GM23338 (cell line): Measurements from ENCODE around the gene PPM1F. TPM values are rescaled to one million over a fixed set of nuclear protein-coding genes. Genes with fewer than 3 reads are reported as not detected.

Experiments
- ATAC-seq: fragments of 200-7000 bp; cut with Tn5 transposase; 3 replicates; pipeline ENCODE4 v1.9.1; 2020
- DNase-seq: peaks from one replicate; pipeline ENCODE4 v3.0.0-alpha.2; 2015; ENCODE audit warnings: low spot score
- H2AFZ ChIP-seq: fragments of 200-600 bp; sonication (generic); 2 replicates; pipeline ENCODE4 v1.8.0; 2016; ENCODE audit warnings: antibody characterized with exemption, mild to moderate bottlenecking, moderate library complexity
- H3F3A ChIP-seq: fragments of 200-600 bp; sonication (generic); replicated peaks from 2 replicates; pipeline ENCODE4 v1.8.0; 2017; ENCODE audit warnings: antibody characterized with exemption, mixed run types, low read depth
- H3K27ac ChIP-seq: fragments of 200-600 bp; sonication (generic); 2 replicates; pipeline ENCODE4 v1.6.1; 2016; ENCODE audit warnings: low read depth
- H3K27me3 ChIP-seq: fragments of 200-600 bp; sonication (generic); 2 replicates; pipeline ENCODE4 v1.8.0; 2016; ENCODE audit warnings: mild to moderate bottlenecking, mixed run types, moderate library complexity; ENCODE audit not compliant: insufficient read depth
- H3K36me3 ChIP-seq: fragments of 200-600 bp; sonication (generic); 2 replicates; pipeline ENCODE4 v1.8.0; 2016; ENCODE audit warnings: mild to moderate bottlenecking; ENCODE audit not compliant: insufficient read depth
- H3K4me1 ChIP-seq: fragments of 200-600 bp; sonication (generic); 2 replicates; pipeline ENCODE4 v1.8.0; 2016; ENCODE audit warnings: mild to moderate bottlenecking, moderate library complexity; ENCODE audit not compliant: insufficient read depth
- H3K4me2 ChIP-seq: fragments of 200-600 bp; sonication (generic); 2 replicates; pipeline ENCODE4 v1.7.1; 2017; ENCODE audit warnings: mixed run types
- H3K4me3 ChIP-seq: fragments of 200-600 bp; sonication (generic); 2 replicates; pipeline ENCODE4 v1.6.1; 2016; ENCODE audit warnings: mixed run types
- H3K79me2 ChIP-seq: fragments of 200-600 bp; sonication (generic); replicated peaks from 2 replicates; pipeline ENCODE4 v1.8.0; 2017; ENCODE audit warnings: mild to moderate bottlenecking; ENCODE audit not compliant: insufficient read depth
- H3K9me2 ChIP-seq: fragments of 200-600 bp; sonication (generic); 2 replicates; pipeline ENCODE4 v1.8.0; 2017; ENCODE audit not compliant: insufficient read depth
- H4K20me1 ChIP-seq: fragments of 200-600 bp; sonication (generic); replicated peaks from 2 replicates; pipeline ENCODE4 v1.8.0; 2017; ENCODE audit warnings: mild to moderate bottlenecking; ENCODE audit not compliant: insufficient read depth
- H3K27ac Mint-ChIP-seq: 2 replicates; pipeline ENCODE4 v1.8.0; 2020; ENCODE audit warnings: inconsistent platforms, mild to moderate bottlenecking, moderate library complexity, mixed read lengths
- H3K27me3 Mint-ChIP-seq: 3 replicates; pipeline ENCODE4 v1.8.0; 2022; ENCODE audit warnings: low read depth, mild to moderate bottlenecking, moderate library complexity, mixed read lengths, inconsistent platforms; ENCODE audit not compliant: insufficient read depth, poor library complexity
- H3K36me3 Mint-ChIP-seq: 3 replicates; pipeline ENCODE4 v1.8.0; 2021; ENCODE audit warnings: low read depth, mild to moderate bottlenecking, inconsistent platforms, moderate library complexity, mixed read lengths
- H3K4me1 Mint-ChIP-seq: 3 replicates; pipeline ENCODE4 v1.8.0; 2020; ENCODE audit warnings: mild to moderate bottlenecking, inconsistent platforms, mixed read lengths
- H3K4me3 Mint-ChIP-seq: 3 replicates; pipeline ENCODE4 v1.8.0; 2021; ENCODE audit warnings: moderate library complexity, mild to moderate bottlenecking, inconsistent platforms, mixed read lengths
- H3K9me3 Mint-ChIP-seq: 3 replicates; pipeline ENCODE4 v1.8.0; 2020; ENCODE audit warnings: moderate library complexity, mild to moderate bottlenecking, inconsistent platforms, mixed read lengths
- CREB1 ChIP-seq: fragments of 250-450 bp; sonication (Bioruptor Pico); IDR thresholded peaks from 2 replicates; pipeline ENCODE4 v1.5.0; 2020; ENCODE audit warnings: low read depth, mild to moderate bottlenecking, moderate library complexity
- ETS1 ChIP-seq: IDR thresholded peaks from 2 replicates; pipeline ENCODE4 v1.6.1; 2016; ENCODE audit warnings: antibody characterized with exemption
- EZH2 ChIP-seq: fragments of 200-600 bp; sonication (generic); IDR thresholded peaks from one replicate; pipeline ENCODE4 v1.8.0; 2017; ENCODE audit warnings: antibody characterized with exemption, mild to moderate bottlenecking, low read depth; ENCODE audit not compliant: unreplicated experiment
- EZH2phosphoT487 ChIP-seq: fragments of 200-600 bp; sonication (generic); IDR thresholded peaks from one replicate; pipeline ENCODE4 v1.8.1; 2018; ENCODE audit warnings: antibody characterized with exemption; ENCODE audit not compliant: unreplicated experiment
- JUNB ChIP-seq: IDR thresholded peaks from one replicate; pipeline ENCODE4 v1.6.1; 2016; ENCODE audit warnings: antibody characterized with exemption; ENCODE audit not compliant: unreplicated experiment
- NANOG ChIP-seq: IDR thresholded peaks from 2 replicates; pipeline ENCODE4 v1.6.1; 2016; ENCODE audit warnings: antibody characterized with exemption, borderline replicate concordance
- POLR2AphosphoS5 ChIP-seq: IDR thresholded peaks from 2 replicates; pipeline ENCODE4 v1.6.1; 2016; ENCODE audit warnings: antibody characterized with exemption, low read depth
- REST ChIP-seq: IDR thresholded peaks from one replicate; pipeline ENCODE4 v1.6.1; 2018; ENCODE audit warnings: antibody characterized with exemption; ENCODE audit not compliant: unreplicated experiment
- STAT1 ChIP-seq: IDR thresholded peaks from one replicate; pipeline ENCODE4 v1.6.1; 2016; ENCODE audit warnings: antibody characterized with exemption; ENCODE audit not compliant: unreplicated experiment
- ZNF114 ChIP-seq: fragments of 250-450 bp; sonication (Bioruptor Pico); IDR thresholded peaks from 2 replicates; pipeline ENCODE4 v1.5.0; 2020; ENCODE audit warnings: mild to moderate bottlenecking, moderate library complexity
- ZNF331 ChIP-seq: fragments of 250-450 bp; sonication (Bioruptor Pico); IDR thresholded peaks from 2 replicates; pipeline ENCODE4 v1.5.0; 2020; ENCODE audit warnings: low read depth, mild to moderate bottlenecking, moderate library complexity
- ZNF462 ChIP-seq: fragments of 250-450 bp; sonication (Bioruptor Pico); IDR thresholded peaks from 2 replicates; pipeline ENCODE4 v1.5.0; 2020; ENCODE audit warnings: mild to moderate bottlenecking, moderate library complexity
- polyA plus RNA-seq: library from polyadenylated mRNA; unstranded; fragments of >200 nt; fragmentation: Nextera tagmentation; extraction: Ambion mirVana; gene quantifications from 2 replicates; pipeline ENCODE4 v1.2.1, GENCODE V29; 2016
- total RNA-seq: library from RNA; depleted of rRNA; stranded (reverse); fragments of >200 nt; shearing (Covaris generic); gene quantifications from 2 replicates; pipeline ENCODE4 v1.2.3, GENCODE V29; 2014

PPM1F gene
- total and polyA plus RNA-seq, 2 experiments from 2014 or later = 7.1 to 29.3 TPM

GRCh38 chr22:21996175-21996720 is 43.6 kb upstream of the PPM1F start:
- H3K27ac Mint-ChIP-seq = no peak overlapping the region

GRCh38 chr22:21995660-21996059 is 43.0 kb upstream of the PPM1F start:
- no peak overlapping the region for H3K27ac Mint-ChIP-seq
- no peak overlapping the region for H3K4me3 Mint-ChIP-seq
- H3K36me3 Mint-ChIP-seq = no peaks in the 10 kb centered on the region; the same call in 2 of the 3 replicates
- Histone ChIP-seq H3K27ac (no peak overlapping the region), H3K79me2 (no peaks in the 10 kb centered on the region), H3K4me3 (no peak overlapping the region), H3K9me2 (no peaks in the 10 kb centered on the region), H3K36me3 (no peaks in the 10 kb centered on the region), H3K4me1 (no peaks in the 10 kb centered on the region), H2AFZ (no peak overlapping the region), H4K20me1 (no peaks in the 10 kb centered on the region), H3F3A (no peaks in the 10 kb centered on the region), H3K4me2 (no peak overlapping the region), H3K27me3 (peaks cover 100% of the 10 kb centered on the region)
- H3K27me3 Mint-ChIP-seq = peaks cover 84% of the 10 kb centered on the region
- no peak for DNase-seq
- ATAC-seq = no peak
- H3K9me3 Mint-ChIP-seq = no peaks in the 10 kb centered on the region
- no peaks in the 10 kb centered on the region for H3K4me1 Mint-ChIP-seq
- TF ChIP-seq EZH2 (no peak), JUNB (no peak), ETS1 (no peak), POLR2AphosphoS5 (no peak), STAT1 (no peak), NANOG (no peak), EZH2phosphoT487 (no peak), REST (no peak), ZNF462 (CRISPR knock-in tag) (no peak)

More at GRCh38 chr22:21996175-21996720, 43.6 kb upstream of the PPM1F start:
- Histone ChIP-seq H3F3A (no peaks in the 10 kb centered on the region), H3K4me2 (no peak overlapping the region), H3K36me3 (no peaks in the 10 kb centered on the region), H3K4me1 (no peaks in the 10 kb centered on the region), H3K9me2 (no peaks in the 10 kb centered on the region), H3K4me3 (no peak overlapping the region), H3K27ac (no peak overlapping the region), H2AFZ (no peak overlapping the region), H4K20me1 (no peaks in the 10 kb centered on the region), H3K27me3 (peaks cover 100% of the 10 kb centered on the region), H3K79me2 (no peaks in the 10 kb centered on the region)
- no peak for DNase-seq
- Mint-ChIP-seq H3K9me3 (no peaks in the 10 kb centered on the region), H3K4me3 (no peak overlapping the region), H3K36me3 (no peaks in the 10 kb centered on the region; the same call in 2 of the 3 replicates), H3K27me3 (peaks cover 84% of the 10 kb centered on the region), H3K4me1 (no peaks in the 10 kb centered on the region)
- TF ChIP-seq ZNF114 (no peak), CREB1 (no peak), ZNF331 (CRISPR knock-in tag) (no peak)
- no peak for ATAC-seq
